Kidney (tissue), 14 donors: ENCODE measurements around the gene GUCA1A. TPM values are rescaled to one million over a fixed set of nuclear protein-coding genes. Genes with fewer than 3 reads are reported as not detected.
"Not testable (repeated sequence)": the region's sequence is repeated elsewhere in the genome, so short reads cannot be mapped to it uniquely, and the experiment has no call there.

Source experiments
- DNase-seq, 5 donors: peaks; one replicate each; pipeline ENCODE4 v3.0.0-alpha.2; 2013 to 2020
- FAIRE-seq: peaks from 2 replicates; lab custom pipeline; 2012; peaks lifted over from hg19 to GRCh38; lab: Jason Lieb, UNC
- H3K27ac ChIP-seq, 2 donors: one replicate each; pipeline ENCODE4 v1.7.0; 2013; ENCODE audit warnings: low read depth in 2 of 2, low read length in 2 of 2, inconsistent platforms in 1 of 2
- H3K27me3 ChIP-seq: one replicate; pipeline ENCODE4 v1.7.1; 2013; ENCODE audit warnings: low read length, inconsistent platforms; ENCODE audit not compliant: control insufficient read depth, insufficient read depth
- H3K36me3 ChIP-seq, 3 donors: one replicate each; pipeline versions ENCODE4 v1.7.0 to v1.7.1; 2013; ENCODE audit warnings: low read length in 3 of 3, control low read depth in 1 of 3, inconsistent platforms in 1 of 3; ENCODE audit not compliant: insufficient read depth in 3 of 3, control insufficient read depth in 2 of 3
- H3K4me1 ChIP-seq, 3 donors: one replicate each; pipeline versions ENCODE4 v1.7.0 to v1.7.1; 2013; ENCODE audit warnings: low read length in 3 of 3, inconsistent platforms in 1 of 3, low read depth in 1 of 3; ENCODE audit not compliant: control insufficient read depth in 2 of 3, insufficient read depth in 2 of 3
- H3K4me3 ChIP-seq, 3 donors: one replicate each; pipeline versions ENCODE4 v1.7.0 to v1.8.1; 2013; ENCODE audit warnings: low read length in 3 of 3, control low read depth in 1 of 3, inconsistent platforms in 1 of 3
- H3K9ac ChIP-seq, 3 donors: one replicate each; pipeline versions ENCODE4 v1.7.0 to v1.7.1; 2013; ENCODE audit warnings: low read length in 3 of 3, control low read depth in 1 of 3, inconsistent platforms in 1 of 3
- H3K9me3 ChIP-seq, 3 donors: one replicate each; pipeline versions ENCODE4 v1.7.0 to v1.7.1; 2013; ENCODE audit warnings: low read length in 3 of 3, control low read depth in 1 of 3, inconsistent platforms in 1 of 3; ENCODE audit not compliant: control insufficient read depth in 2 of 3, insufficient read depth in 1 of 3
- CTCF ChIP-seq: IDR thresholded peaks from 3 replicates; pipeline ENCODE4 v1.5.1; 2012; ENCODE audit warnings: mild to moderate bottlenecking, moderate library complexity, borderline replicate concordance; ENCODE audit not compliant: insufficient read depth; ENCODE audit errors: extremely low read depth
- intact Hi-C: fragments of 100-400 bp; cut with DNase I; formaldehyde crosslinking; loops from one replicate; pipeline ENCODE4 v1.11.1; 2022
- polyA plus RNA-seq: library from polyadenylated mRNA; stranded (reverse); fragments of 350-450 nt; fragmentation: Illumina TruSeq; extraction: RNeasy Lipid Tissue Mini Kit (QIAGEN cat#74804); gene quantifications from one replicate; pipeline ENCODE4 v1.2.3, GENCODE V29; 2014; ENCODE audit warnings: low read depth, low replicate concordance; ENCODE audit not compliant: insufficient read depth
- total RNA-seq: library from RNA; stranded (reverse); fragmentation: NEBNext Ultra II Directional; extraction: Animal tissue kit (Norgen Biotek cat#: 25700); gene quantifications from one replicate; pipeline ENCODE4 v1.2.1, GENCODE V29; 2021
- donor health status: control.
- donor health status: control.
- donor health status: control.
- donor health status: control.
- donor health status: control.
- donor health status: DM: yes; HTN: yes; CAD: no.
- donor health status: Normal renal cell carcinoma (clear cell type).

GUCA1A gene
- total and polyA plus RNA-seq, 2 donors from 2014 or later: not detected

- intact Hi-C loops: no loop called here
- no peak for TF ChIP-seq CTCF
- Histone ChIP-seq H3K4me1 (peaks cover 0 to 4% (median 0%) of the 10 kb centered on the region in 3 donors), H3K9me3 (no peaks in the 10 kb centered on the region), H3K36me3 (no peaks in the 10 kb centered on the region), H3K27ac (no peak overlapping the region), H3K27me3 (no peaks in the 10 kb centered on the region), H3K9ac (no peak overlapping the region), H3K4me3 (no peak overlapping the region)
- FAIRE-seq: no peak
- no peak for DNase-seq
Observed at GRCh38 chr6:42199106-42199981, 26.2 kb downstream of the GUCA1A start.

GRCh38 chr6:42200035-42200434, 26.9 kb downstream of the GUCA1A start:
- TF ChIP-seq CTCF: no peak
- Histone ChIP-seq H3K27me3 (no peaks in the 10 kb centered on the region), H3K9me3 (no peaks in the 10 kb centered on the region), H3K27ac (no peak overlapping the region), H3K4me1 (peaks cover 0 to 4% (median 0%) of the 10 kb centered on the region in 3 donors), H3K4me3 (no peak overlapping the region), H3K36me3 (no peaks in the 10 kb centered on the region), H3K9ac (no peak overlapping the region)
- no peak for FAIRE-seq
- DNase-seq: no peak
- intact Hi-C loops: no loop called here

- no peaks in the 10 kb centered on the region for H3K27me3 ChIP-seq
- DNase-seq (no peak), FAIRE-seq (no peak)
- H3K27ac ChIP-seq: no peak overlapping the region
- H3K36me3 ChIP-seq: peaks cover 0 to under 1% (median 0%) of the 10 kb centered on the region in 3 donors
- TF ChIP-seq CTCF: no peak
- no peak overlapping the region for H3K9ac ChIP-seq
- H3K4me3 ChIP-seq: no peak overlapping the region
- peaks cover 0 to 4% (median 0%) of the 10 kb centered on the region in 3 donors for H3K4me1 ChIP-seq
- no peaks in the 10 kb centered on the region for H3K9me3 ChIP-seq
- intact Hi-C loops: no loop called here
Observed at GRCh38 chr6:42201382-42201781, 28.2 kb downstream of the GUCA1A start.

- H3K27ac ChIP-seq, H3K4me1 ChIP-seq, FAIRE-seq, intact Hi-C loops, H3K36me3 ChIP-seq, H3K27me3 ChIP-seq, DNase-seq, H3K9me3 ChIP-seq, H3K4me3 ChIP-seq, H3K9ac ChIP-seq: not testable (repeated sequence)
Observed at GRCh38 chr6:42202131-42202915, 29.2 kb downstream of the GUCA1A start.
